WTC11 (cell line): ENCODE results near the gene CLTCL1.

Experiments used
- ARID4B ChIP-seq: sonication (generic); formaldehyde crosslinking; IDR thresholded peaks from 2 replicates; pipeline ENCODE4 v1.8.0; 2023; ENCODE audit warnings: missing genetic modification reagents, mild to moderate bottlenecking, borderline replicate concordance
- CTCF ChIP-seq: fragments of 200-600 bp; IDR thresholded peaks from 2 replicates; pipeline ENCODE4 v1.8.0; 2022; ENCODE audit warnings: antibody characterized with exemption
- HMGA2 ChIP-seq: fragments of 250-450 bp; sonication (Bioruptor Pico); IDR thresholded peaks from 2 replicates; pipeline ENCODE4 v1.4.0; 2021; ENCODE audit warnings: mild to moderate bottlenecking, moderate library complexity
- NFATC4 ChIP-seq: fragments of 250-450 bp; sonication (Bioruptor Pico); IDR thresholded peaks from 2 replicates; pipeline ENCODE4 v1.9.0; 2021; ENCODE audit warnings: mild to moderate bottlenecking
- TCF7 ChIP-seq: sonication (generic); formaldehyde crosslinking; IDR thresholded peaks from 2 replicates; pipeline ENCODE4 v1.8.0; 2022; ENCODE audit warnings: mild to moderate bottlenecking, low read depth, missing genetic modification reagents, moderate library complexity
- TP53 ChIP-seq: sonication (generic); formaldehyde crosslinking; IDR thresholded peaks from 2 replicates; pipeline ENCODE4 v1.8.1; 2023; ENCODE audit warnings: mild to moderate bottlenecking, missing genetic modification reagents
- TF ChIP-seq, protein P1 (sequence below): sonication (generic); formaldehyde crosslinking; IDR thresholded peaks from 2 replicates; pipeline ENCODE4 v1.8.0; 2022; ENCODE audit warnings: mild to moderate bottlenecking, missing genetic modification reagents
- TF ChIP-seq, protein P2 (sequence below): sonication (generic); formaldehyde crosslinking; IDR thresholded peaks from 2 replicates; pipeline ENCODE4 v1.8.1; 2022; ENCODE audit warnings: low read depth, missing genetic modification reagents, borderline replicate concordance

- no peak for TF ChIP-seq CTCF
- TF ChIP-seq, protein P1, sequence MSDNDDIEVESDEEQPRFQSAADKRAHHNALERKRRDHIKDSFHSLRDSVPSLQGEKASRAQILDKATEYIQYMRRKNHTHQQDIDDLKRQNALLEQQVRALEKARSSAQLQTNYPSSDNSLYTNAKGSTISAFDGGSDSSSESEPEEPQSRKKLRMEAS (CRISPR knock-in tag): no peak
- TF ChIP-seq, protein P2, sequence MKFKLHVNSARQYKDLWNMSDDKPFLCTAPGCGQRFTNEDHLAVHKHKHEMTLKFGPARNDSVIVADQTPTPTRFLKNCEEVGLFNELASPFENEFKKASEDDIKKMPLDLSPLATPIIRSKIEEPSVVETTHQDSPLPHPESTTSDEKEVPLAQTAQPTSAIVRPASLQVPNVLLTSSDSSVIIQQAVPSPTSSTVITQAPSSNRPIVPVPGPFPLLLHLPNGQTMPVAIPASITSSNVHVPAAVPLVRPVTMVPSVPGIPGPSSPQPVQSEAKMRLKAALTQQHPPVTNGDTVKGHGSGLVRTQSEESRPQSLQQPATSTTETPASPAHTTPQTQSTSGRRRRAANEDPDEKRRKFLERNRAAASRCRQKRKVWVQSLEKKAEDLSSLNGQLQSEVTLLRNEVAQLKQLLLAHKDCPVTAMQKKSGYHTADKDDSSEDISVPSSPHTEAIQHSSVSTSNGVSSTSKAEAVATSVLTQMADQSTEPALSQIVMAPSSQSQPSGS: no peak
- TF ChIP-seq TP53 (CRISPR knock-in tag): no peak
- TF ChIP-seq TCF7: no peak
- TF ChIP-seq NFATC4: no peak
- TF ChIP-seq ARID4B (CRISPR knock-in tag): no peak
- no peak for TF ChIP-seq HMGA2
Observed at GRCh38 chr22:19225560-19225959, 66.0 kb downstream of the CLTCL1 start.
